ENCODE data around the gene JAZF1.

GRCh38 chr7:27955011-27955410, 225.6 kb downstream of the JAZF1 start:
- TF ChIP-seq KLF10 (CRISPR knock-in tag; IDR thresholded peaks at IDR 0.05) (no peak), ELK1 (CRISPR knock-in tag; IDR thresholded peaks at IDR 0.05) (no peak)

Measured in K562 (cell line).